Neutrophil (primary cell): Measurements from ENCODE around the gene SREK1IP1.

Experiments
- H3K27ac ChIP-seq: fragments of 200-600 bp; sonication (generic); 2 replicates; pipeline ENCODE4 v1.5.1; 2016; ENCODE audit warnings: mild to moderate bottlenecking, moderate library complexity
- H3K27me3 ChIP-seq: fragments of 200-600 bp; sonication (generic); 2 replicates; pipeline ENCODE4 v1.6.0; 2016; ENCODE audit warnings: mild to moderate bottlenecking
- H3K36me3 ChIP-seq: fragments of 200-600 bp; sonication (generic); 2 replicates; pipeline ENCODE4 v1.5.1; 2017
- H3K4me1 ChIP-seq, 2 experiments: fragments of 200-600 bp in 1 of 2; sonication (generic) in 1 of 2; 1 replicate in 1 of 2; 2 replicates in 1 of 2; pipeline versions ENCODE4 v1.5.1 to v1.6.1; 2013 to 2016; ENCODE audit warnings: low read depth in 1 of 2, low read length in 1 of 2, mild to moderate bottlenecking in 1 of 2, moderate library complexity in 1 of 2; ENCODE audit not compliant: control insufficient read depth in 1 of 2, insufficient read depth in 1 of 2
- H3K4me3 ChIP-seq, 2 experiments: fragments of 200-600 bp in 1 of 2; sonication (generic) in 1 of 2; 1 replicate in 1 of 2; 2 replicates in 1 of 2; pipeline ENCODE4 v1.5.1; 2013 to 2016; ENCODE audit warnings: low read depth in 1 of 2, low read length in 1 of 2, mild to moderate bottlenecking in 1 of 2, moderate library complexity in 1 of 2
- H3K9me3 ChIP-seq: fragments of 200-600 bp; sonication (generic); 2 replicates; pipeline ENCODE4 v1.5.1; 2016
- TF ChIP-seq, protein P1 (sequence below): fragments of 200-600 bp; sonication (generic); IDR thresholded peaks from 2 replicates; pipeline ENCODE4 v1.5.1; 2016; ENCODE audit warnings: antibody characterized with exemption

The SREK1IP1 gene

DNA sequence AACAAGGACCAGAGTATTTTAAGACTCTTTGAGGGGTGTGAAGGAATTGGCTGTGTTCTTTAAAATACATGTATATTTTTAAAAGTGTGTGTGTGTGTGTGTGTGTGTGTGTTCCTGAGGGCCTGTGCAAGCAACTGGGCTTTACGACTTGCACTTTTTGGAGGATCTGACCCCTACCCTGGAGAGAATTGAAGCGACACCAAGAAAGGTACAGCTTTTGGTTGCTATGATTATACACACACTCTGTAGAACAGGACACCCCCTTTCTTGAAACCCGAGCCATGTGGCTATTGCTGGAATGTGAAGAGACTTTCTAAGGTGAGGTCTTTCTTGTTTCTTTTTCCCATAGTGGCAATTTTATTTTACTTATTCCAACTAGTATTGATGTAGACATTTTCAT, 77.2 kb downstream of the SREK1IP1 start:
- H3K4me1 ChIP-seq, result peaks cover 0 to 7% of the 10 kb centered on the region in 2 experiments
- H3K4me3 ChIP-seq, result no peak overlapping the region
- H3K27me3 ChIP-seq, result peaks cover 82% of the 10 kb centered on the region
- TF ChIP-seq, protein P1, sequence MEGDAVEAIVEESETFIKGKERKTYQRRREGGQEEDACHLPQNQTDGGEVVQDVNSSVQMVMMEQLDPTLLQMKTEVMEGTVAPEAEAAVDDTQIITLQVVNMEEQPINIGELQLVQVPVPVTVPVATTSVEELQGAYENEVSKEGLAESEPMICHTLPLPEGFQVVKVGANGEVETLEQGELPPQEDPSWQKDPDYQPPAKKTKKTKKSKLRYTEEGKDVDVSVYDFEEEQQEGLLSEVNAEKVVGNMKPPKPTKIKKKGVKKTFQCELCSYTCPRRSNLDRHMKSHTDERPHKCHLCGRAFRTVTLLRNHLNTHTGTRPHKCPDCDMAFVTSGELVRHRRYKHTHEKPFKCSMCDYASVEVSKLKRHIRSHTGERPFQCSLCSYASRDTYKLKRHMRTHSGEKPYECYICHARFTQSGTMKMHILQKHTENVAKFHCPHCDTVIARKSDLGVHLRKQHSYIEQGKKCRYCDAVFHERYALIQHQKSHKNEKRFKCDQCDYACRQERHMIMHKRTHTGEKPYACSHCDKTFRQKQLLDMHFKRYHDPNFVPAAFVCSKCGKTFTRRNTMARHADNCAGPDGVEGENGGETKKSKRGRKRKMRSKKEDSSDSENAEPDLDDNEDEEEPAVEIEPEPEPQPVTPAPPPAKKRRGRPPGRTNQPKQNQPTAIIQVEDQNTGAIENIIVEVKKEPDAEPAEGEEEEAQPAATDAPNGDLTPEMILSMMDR, result no peak
- no peak overlapping the region for H3K27ac ChIP-seq
- no peaks in the 10 kb centered on the region for H3K36me3 ChIP-seq
- peaks cover 2% of the 10 kb centered on the region for H3K9me3 ChIP-seq

DNA sequence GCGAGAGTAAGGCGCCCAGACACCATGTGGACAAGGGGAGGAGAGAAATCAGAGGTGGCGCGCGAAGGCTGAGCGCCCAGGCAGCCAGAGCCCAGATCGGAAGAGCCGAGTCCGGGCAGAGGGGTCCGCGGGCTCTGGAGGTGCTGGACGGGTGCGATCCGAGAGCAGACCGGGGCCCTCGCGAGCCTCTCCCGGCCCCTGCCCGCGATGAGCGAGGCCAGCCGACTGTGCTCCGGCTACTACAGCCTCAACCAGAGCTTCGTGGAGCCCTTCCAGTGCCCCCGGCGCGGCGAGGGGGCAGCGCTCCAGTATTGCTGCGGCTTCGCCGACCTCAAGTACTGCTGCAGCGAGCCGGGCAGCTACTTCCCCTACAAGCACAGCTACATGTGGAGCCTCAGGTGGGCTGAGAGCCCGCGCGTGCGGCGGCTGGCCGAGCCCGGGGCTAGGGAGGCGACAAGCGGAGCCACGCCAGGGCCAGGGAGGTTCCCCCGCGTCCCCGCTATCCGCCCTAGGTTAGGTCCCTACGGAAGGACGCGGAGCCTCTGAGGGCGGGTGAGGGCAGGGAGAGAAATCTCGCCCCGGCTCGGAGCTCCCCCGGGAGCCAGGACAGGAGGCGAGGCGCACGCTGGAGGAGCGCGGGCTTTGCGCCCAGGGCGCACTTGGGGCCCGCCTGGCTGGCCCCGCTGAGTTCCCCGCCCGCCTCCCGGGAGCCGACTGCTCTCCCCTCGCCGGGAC, 77.9 kb downstream of the SREK1IP1 start, which contains the start of gene SHISAL2B:
Gene SHISAL2B (plus strand): TSS at position 87 of the 735 bp plus-strand sequence. CDS start 121 bp downstream, at position 208.
- Histone ChIP-seq H3K36me3 (no peaks in the 10 kb centered on the region), H3K4me3 (peak within 1 kb of the TSS in 1 of 2 experiments; percentile 13), H3K27me3 (peaks cover 86% of the 10 kb centered on the region), H3K9me3 (no peaks in the 10 kb centered on the region), H3K27ac (no peak within 1 kb of the TSS), H3K4me1 (peaks cover 0 to 7% of the 10 kb centered on the region in 2 experiments)
- TF ChIP-seq, protein P1, result no peak

DNA sequence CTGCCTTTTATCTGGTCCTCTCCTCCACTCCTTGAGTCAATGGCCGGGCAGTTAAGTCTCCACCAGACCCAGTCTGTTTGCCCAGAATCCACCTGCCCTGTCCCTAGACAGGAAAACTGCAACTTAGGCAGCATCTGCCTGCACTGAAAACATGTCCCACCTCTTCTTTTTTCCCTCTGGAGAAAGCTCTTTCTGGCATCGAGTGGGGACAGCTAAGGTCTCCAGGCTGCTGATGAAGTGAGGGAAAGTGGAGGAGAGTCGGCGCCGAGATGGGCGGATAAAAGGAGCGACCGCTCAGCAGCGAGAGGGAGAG, 78.4 kb downstream of the SREK1IP1 start:
- H3K4me3 ChIP-seq, result no peak overlapping the region

DNA sequence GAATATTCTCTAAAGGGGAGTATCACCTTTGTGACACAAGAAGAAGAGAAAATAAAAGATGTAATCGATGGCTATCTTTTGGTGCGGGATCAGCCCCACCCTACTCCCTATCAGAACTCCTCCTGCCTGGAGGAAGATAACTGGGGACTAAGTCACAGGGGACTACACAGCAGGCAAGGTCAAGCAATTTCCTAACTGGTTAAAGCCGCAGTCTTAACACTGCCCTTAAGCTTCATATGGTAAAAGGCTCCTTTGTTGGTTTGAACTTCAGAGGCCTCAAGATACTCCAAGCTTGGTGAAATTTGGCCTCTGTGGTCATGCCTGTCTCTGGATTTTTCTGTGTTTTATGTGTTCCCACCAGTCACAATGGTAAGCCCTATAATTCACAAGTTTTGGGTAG, 79.5 kb downstream of the SREK1IP1 start:
- TF ChIP-seq, protein P1, result no peak
- Histone ChIP-seq H3K4me1 (peaks cover 0 to 7% of the 10 kb centered on the region in 2 experiments), H3K9me3 (no peaks in the 10 kb centered on the region), H3K4me3 (no peak overlapping the region), H3K27ac (no peak overlapping the region), H3K36me3 (no peaks in the 10 kb centered on the region), H3K27me3 (peaks cover 91% of the 10 kb centered on the region)

More for the DNA sequence above, 78.4 kb downstream of the SREK1IP1 start:
- no peaks in the 10 kb centered on the region for H3K36me3 ChIP-seq
- H3K4me1 ChIP-seq, result peaks cover 0 to 7% of the 10 kb centered on the region in 2 experiments
- TF ChIP-seq, protein P1, result no peak
- no peak overlapping the region for H3K27ac ChIP-seq
- no peaks in the 10 kb centered on the region for H3K9me3 ChIP-seq
- H3K27me3 ChIP-seq, result peaks cover 86% of the 10 kb centered on the region

DNA sequence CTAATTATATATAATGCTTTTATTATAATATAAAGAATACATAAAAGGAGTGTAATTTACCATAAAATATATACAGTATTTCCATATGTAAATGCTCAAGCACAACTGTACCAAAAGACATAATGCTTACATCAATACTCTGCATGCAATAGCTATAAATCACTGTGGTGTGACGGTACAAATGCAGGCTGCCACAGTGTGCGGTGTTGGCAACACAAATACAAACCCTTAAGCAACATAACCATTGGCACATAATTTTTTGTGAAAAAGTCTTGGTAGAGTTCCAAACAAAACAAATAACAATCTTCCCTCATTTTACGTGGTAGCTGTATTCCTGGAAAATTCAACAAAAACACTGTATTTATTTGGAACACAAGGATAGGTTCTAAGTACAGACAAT, 80.1 kb downstream of the SREK1IP1 start:
- TF ChIP-seq, protein P1, result no peak
- Histone ChIP-seq H3K9me3 (no peaks in the 10 kb centered on the region), H3K27ac (no peak overlapping the region), H3K36me3 (no peaks in the 10 kb centered on the region), H3K4me3 (no peak overlapping the region), H3K4me1 (peaks cover 0 to 7% of the 10 kb centered on the region in 2 experiments), H3K27me3 (peaks cover 91% of the 10 kb centered on the region)
